HepG2 (cell line): ENCODE results near the gene NELL1.

ENCODE experiments used
- CC2D1A ChIP-seq: sonication (generic); formaldehyde crosslinking; IDR thresholded peaks from 2 replicates; pipeline ENCODE4 v1.8.1; 2023; ENCODE audit warnings: mild to moderate bottlenecking, missing genetic modification reagents
- ELF1 ChIP-seq: sonication (generic); formaldehyde crosslinking; IDR thresholded peaks from 2 replicates; pipeline ENCODE4 v1.4.0; 2020; ENCODE audit warnings: missing genetic modification reagents
- EP300 ChIP-seq, 3 experiments: sonication (generic) in 1 of 3; formaldehyde crosslinking in 1 of 3; IDR thresholded peaks; 2 replicates each; pipeline versions ENCODE4 v1.5.1 to v1.6.1; 2011 to 2020; ENCODE audit warnings: low read depth in 2 of 3, low read length in 2 of 3, borderline replicate concordance in 1 of 3, improper control_type of control experiment in 1 of 3, mild to moderate bottlenecking in 1 of 3, missing genetic modification reagents in 1 of 3, moderate library complexity in 1 of 3
- ESRRA ChIP-seq: sonication (generic); formaldehyde crosslinking; IDR thresholded peaks from 2 replicates; pipeline ENCODE4 v1.5.1; 2020; ENCODE audit warnings: mild to moderate bottlenecking, low read depth, missing genetic modification reagents
- FOXJ3 ChIP-seq: sonication (generic); formaldehyde crosslinking; IDR thresholded peaks from 2 replicates; pipeline ENCODE4 v1.4.0; 2020; ENCODE audit warnings: missing genetic modification reagents, mild to moderate bottlenecking, borderline replicate concordance
- IKZF1 ChIP-seq: fragments of 450-650 bp; IDR thresholded peaks from 2 replicates; pipeline ENCODE4 v1.7.1; 2016
- KDM5B ChIP-seq: sonication (generic); formaldehyde crosslinking; IDR thresholded peaks from 2 replicates; pipeline ENCODE4 v1.4.0; 2020; ENCODE audit warnings: missing genetic modification reagents, mild to moderate bottlenecking, borderline replicate concordance
- PHB2 ChIP-seq: fragments of 450-650 bp; IDR thresholded peaks from 2 replicates; pipeline ENCODE4 v1.6.1; 2018; ENCODE audit not compliant: partially characterized antibody
- PTBP1 ChIP-seq: fragments of 200-400 bp; formaldehyde crosslinking; IDR thresholded peaks from 2 replicates; pipeline ENCODE4 v1.6.1; 2018; ENCODE audit warnings: low read length, low read depth; ENCODE audit not compliant: poor library complexity, severe bottlenecking
- RNF2 ChIP-seq: fragments of 450-650 bp; conservative IDR thresholded peaks from 2 replicates; pipeline ENCODE4 v1.6.1; 2016; ENCODE audit warnings: low read depth
- SAP130 ChIP-seq: IDR thresholded peaks from 2 replicates; pipeline ENCODE4 v1.6.1; 2016; ENCODE audit warnings: low read depth
- TARDBP ChIP-seq: sonication (generic); formaldehyde crosslinking; IDR thresholded peaks from 2 replicates; pipeline ENCODE4 v1.8.0; 2022; ENCODE audit warnings: mild to moderate bottlenecking, missing genetic modification reagents
- ZNF121 ChIP-seq: sonication (generic); formaldehyde crosslinking; IDR thresholded peaks from 2 replicates; pipeline ENCODE4 v1.5.0; 2020; ENCODE audit warnings: mild to moderate bottlenecking, missing genetic modification reagents
- TF ChIP-seq, protein P1 (sequence below): sonication (generic); formaldehyde crosslinking; IDR thresholded peaks from 2 replicates; pipeline ENCODE4 v1.4.0; 2020; ENCODE audit warnings: mild to moderate bottlenecking, low read depth, missing genetic modification reagents

DNA sequence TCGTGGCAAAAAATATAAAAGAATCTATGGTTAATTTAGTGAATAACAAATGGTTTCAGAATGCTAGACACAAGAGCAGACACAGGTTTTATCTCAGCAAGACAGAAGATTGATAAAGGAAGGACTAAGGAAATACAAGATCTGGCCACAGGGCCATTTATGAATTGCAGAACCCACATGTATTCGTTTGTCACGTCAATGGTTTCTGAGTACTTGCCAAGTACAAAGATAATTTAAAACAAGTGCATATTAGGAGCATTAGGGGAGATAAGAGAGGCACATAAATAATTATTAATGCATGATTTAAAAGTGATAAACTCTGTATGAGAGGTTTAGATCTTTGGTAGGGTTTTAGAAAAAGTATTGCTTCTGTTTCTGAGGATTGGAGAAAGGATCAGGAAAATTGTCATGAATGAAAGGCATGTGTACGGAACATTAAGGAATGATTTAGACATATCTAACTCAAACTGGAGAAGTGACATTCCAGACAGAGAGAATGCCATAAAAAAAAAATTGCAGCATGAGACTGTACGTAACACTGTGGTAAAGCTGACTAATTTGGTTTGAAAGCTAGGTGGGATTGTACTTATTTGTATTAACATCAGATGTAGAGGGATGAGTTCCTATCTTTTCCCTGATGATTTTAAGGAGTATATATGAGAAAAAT, 727.1 kb downstream of the NELL1 start:
- TF ChIP-seq EP300 (IDR thresholded peaks at IDR 0.05; ENCODE audit: low read depth in 2 of 2, low read length in 2 of 2) (no peak), EP300 (CRISPR knock-in tag; IDR thresholded peaks at IDR 0.05; ENCODE audit: borderline replicate concordance) (no peak), TARDBP (CRISPR knock-in tag) (no peak), FOXJ3 (no peak), CC2D1A (CRISPR knock-in tag) (no peak), IKZF1 (no peak), RNF2 (no peak), ELF1 (CRISPR knock-in tag) (no peak), PTBP1 (no peak), ESRRA (CRISPR knock-in tag) (no peak), KDM5B (CRISPR knock-in tag) (no peak), ZNF121 (CRISPR knock-in tag) (no peak), PHB2 (no peak), SAP130 (CRISPR knock-in tag) (no peak)
- TF ChIP-seq, protein P1, sequence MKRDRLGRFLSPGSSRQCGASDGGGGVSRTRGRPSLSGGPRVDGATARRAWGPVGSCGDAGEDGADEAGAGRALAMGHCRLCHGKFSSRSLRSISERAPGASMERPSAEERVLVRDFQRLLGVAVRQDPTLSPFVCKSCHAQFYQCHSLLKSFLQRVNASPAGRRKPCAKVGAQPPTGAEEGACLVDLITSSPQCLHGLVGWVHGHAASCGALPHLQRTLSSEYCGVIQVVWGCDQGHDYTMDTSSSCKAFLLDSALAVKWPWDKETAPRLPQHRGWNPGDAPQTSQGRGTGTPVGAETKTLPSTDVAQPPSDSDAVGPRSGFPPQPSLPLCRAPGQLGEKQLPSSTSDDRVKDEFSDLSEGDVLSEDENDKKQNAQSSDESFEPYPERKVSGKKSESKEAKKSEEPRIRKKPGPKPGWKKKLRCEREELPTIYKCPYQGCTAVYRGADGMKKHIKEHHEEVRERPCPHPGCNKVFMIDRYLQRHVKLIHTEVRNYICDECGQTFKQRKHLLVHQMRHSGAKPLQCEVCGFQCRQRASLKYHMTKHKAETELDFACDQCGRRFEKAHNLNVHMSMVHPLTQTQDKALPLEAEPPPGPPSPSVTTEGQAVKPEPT (CRISPR knock-in tag) = no peak
